Measurements from ENCODE around the gene TMED1. TPM values are rescaled to one million over a fixed set of nuclear protein-coding genes. Genes with fewer than 3 reads are reported as not detected.

The TMED1 gene
- total and polyA plus RNA-seq, 9 of the 15 experiments (the other 6 are each of a cell fraction or from before 2014, with no cell fraction given), result 0.86 to 30.2 (median 23.5) TPM

DNA sequence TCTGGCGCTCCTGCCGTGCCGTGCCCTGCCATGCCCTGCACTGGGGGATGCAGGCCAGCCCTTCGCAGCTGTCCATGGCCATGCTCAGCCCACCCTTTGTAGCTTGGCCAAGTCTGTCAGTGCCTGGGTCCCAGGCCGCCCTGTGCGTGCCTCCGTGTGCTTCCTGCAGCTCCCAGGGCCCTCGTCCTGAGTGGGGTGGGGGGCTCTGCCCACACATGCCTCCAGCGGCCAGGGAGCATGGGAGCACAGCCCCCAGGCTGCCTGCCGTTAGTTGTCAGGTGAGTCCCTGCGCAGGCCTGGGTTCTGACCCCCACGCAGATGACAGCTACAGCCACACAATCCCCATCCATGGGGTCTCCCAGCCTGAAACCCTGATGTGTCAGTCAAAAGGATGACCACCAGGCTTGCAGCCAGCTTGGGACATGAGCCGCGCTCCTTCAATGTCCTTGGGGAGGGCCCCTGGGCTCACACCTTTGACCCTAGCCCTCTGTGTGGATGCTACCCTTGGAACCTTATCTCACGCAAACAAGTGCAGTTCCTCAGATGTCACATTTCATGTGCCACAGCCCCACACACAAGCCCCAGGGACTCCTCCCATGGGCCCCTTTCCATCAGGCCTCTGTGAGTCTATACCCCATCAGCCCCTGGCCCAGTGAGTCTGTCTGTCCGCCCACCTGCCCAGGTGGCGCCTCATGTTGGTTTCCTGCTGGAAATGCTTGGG is 24.5 kb downstream of the TMED1 start (continued):
- TF ChIP-seq, protein P1, sequence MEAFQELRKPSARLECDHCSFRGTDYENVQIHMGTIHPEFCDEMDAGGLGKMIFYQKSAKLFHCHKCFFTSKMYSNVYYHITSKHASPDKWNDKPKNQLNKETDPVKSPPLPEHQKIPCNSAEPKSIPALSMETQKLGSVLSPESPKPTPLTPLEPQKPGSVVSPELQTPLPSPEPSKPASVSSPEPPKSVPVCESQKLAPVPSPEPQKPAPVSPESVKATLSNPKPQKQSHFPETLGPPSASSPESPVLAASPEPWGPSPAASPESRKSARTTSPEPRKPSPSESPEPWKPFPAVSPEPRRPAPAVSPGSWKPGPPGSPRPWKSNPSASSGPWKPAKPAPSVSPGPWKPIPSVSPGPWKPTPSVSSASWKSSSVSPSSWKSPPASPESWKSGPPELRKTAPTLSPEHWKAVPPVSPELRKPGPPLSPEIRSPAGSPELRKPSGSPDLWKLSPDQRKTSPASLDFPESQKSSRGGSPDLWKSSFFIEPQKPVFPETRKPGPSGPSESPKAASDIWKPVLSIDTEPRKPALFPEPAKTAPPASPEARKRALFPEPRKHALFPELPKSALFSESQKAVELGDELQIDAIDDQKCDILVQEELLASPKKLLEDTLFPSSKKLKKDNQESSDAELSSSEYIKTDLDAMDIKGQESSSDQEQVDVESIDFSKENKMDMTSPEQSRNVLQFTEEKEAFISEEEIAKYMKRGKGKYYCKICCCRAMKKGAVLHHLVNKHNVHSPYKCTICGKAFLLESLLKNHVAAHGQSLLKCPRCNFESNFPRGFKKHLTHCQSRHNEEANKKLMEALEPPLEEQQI (IDR thresholded peaks at IDR 0.05), result no peak
- no peak for TF ChIP-seq SNIP1 (IDR thresholded peaks at IDR 0.05; ENCODE audit: low read depth)
- no peak for TF ChIP-seq ZNF347 (CRISPR knock-in tag; IDR thresholded peaks at IDR 0.05; ENCODE audit: low read depth)
- no peak for TF ChIP-seq SMAD3 (CRISPR knock-in tag; conservative IDR thresholded peaks at IDR 0.05)
- TF ChIP-seq MAFF (IDR thresholded peaks at IDR 0.05; ENCODE audit: low read length), result no peak
- no peak for TF ChIP-seq NFYB (IDR thresholded peaks at IDR 0.05; ENCODE audit: extremely low read depth, insufficient read length)
- no peak for TF ChIP-seq ZNF311 (CRISPR knock-in tag; IDR thresholded peaks at IDR 0.05)
- TF ChIP-seq, protein P2, sequence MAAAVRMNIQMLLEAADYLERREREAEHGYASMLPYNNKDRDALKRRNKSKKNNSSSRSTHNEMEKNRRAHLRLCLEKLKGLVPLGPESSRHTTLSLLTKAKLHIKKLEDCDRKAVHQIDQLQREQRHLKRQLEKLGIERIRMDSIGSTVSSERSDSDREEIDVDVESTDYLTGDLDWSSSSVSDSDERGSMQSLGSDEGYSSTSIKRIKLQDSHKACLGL (CRISPR knock-in tag; IDR thresholded peaks at IDR 0.05; ENCODE audit: borderline replicate concordance, poor library complexity, severe bottlenecking), result no peak
- no peak for TF ChIP-seq RFX5 (IDR thresholded peaks at IDR 0.05; ENCODE audit: low read depth, low read length)
- no peak for TF ChIP-seq ZNF766 (CRISPR knock-in tag; conservative IDR thresholded peaks at IDR 0.05)
- TF ChIP-seq NELFE (IDR thresholded peaks at IDR 0.05; ENCODE audit: insufficient read depth, insufficient read length), result no peak
- TF ChIP-seq EWSR1 (IDR thresholded peaks at IDR 0.05; ENCODE audit: borderline replicate concordance, low read depth, partially characterized antibody), result no peak
- TF ChIP-seq, protein P3, sequence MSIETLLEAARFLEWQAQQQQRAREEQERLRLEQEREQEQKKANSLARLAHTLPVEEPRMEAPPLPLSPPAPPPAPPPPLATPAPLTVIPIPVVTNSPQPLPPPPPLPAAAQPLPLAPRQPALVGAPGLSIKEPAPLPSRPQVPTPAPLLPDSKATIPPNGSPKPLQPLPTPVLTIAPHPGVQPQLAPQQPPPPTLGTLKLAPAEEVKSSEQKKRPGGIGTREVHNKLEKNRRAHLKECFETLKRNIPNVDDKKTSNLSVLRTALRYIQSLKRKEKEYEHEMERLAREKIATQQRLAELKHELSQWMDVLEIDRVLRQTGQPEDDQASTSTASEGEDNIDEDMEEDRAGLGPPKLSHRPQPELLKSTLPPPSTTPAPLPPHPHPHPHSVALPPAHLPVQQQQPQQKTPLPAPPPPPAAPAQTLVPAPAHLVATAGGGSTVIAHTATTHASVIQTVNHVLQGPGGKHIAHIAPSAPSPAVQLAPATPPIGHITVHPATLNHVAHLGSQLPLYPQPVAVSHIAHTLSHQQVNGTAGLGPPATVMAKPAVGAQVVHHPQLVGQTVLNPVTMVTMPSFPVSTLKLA (conservative IDR thresholded peaks at IDR 0.05), result peak in 1 of 2 experiments; percentile 41; a peak in 1 of 4 replicates
- TF ChIP-seq PURB (CRISPR knock-in tag; IDR thresholded peaks at IDR 0.05; ENCODE audit: low read depth), result no peak
- no peak for TF ChIP-seq GATAD2A (IDR thresholded peaks at IDR 0.05)
- TF ChIP-seq DIDO1 (tag; IDR thresholded peaks at IDR 0.05; ENCODE audit: low read depth), result no peak
- TF ChIP-seq, protein P4, sequence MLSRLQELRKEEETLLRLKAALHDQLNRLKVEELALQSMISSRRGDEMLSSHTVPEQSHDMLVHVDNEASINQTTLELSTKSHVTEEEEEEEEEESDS (CRISPR knock-in tag; IDR thresholded peaks at IDR 0.05), result no peak
- TF ChIP-seq, protein P5, sequence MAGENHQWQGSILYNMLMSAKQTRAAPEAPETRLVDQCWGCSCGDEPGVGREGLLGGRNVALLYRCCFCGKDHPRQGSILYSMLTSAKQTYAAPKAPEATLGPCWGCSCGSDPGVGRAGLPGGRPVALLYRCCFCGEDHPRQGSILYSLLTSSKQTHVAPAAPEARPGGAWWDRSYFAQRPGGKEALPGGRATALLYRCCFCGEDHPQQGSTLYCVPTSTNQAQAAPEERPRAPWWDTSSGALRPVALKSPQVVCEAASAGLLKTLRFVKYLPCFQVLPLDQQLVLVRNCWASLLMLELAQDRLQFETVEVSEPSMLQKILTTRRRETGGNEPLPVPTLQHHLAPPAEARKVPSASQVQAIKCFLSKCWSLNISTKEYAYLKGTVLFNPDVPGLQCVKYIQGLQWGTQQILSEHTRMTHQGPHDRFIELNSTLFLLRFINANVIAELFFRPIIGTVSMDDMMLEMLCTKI (IDR thresholded peaks at IDR 0.05; ENCODE audit: partially characterized antibody), result no peak
- TF ChIP-seq FOXK1 (CRISPR knock-in tag; IDR thresholded peaks at IDR 0.05; ENCODE audit: borderline replicate concordance), result no peak
- no peak for TF ChIP-seq ZNF444 (CRISPR knock-in tag; IDR thresholded peaks at IDR 0.05)

Data from K562 (cell line).